Measurements from ENCODE around the gene TMEM273.

- TF ChIP-seq CTCF (IDR thresholded peaks at IDR 0.05; ENCODE audit: low read depth, low read length) (no peak), EZH2phosphoT487 (IDR thresholded peaks at IDR 0.05; ENCODE audit: low read depth) (no peak)
Observed at GRCh38 chr10:49173201-49173772, 14.9 kb downstream of the TMEM273 start.
